Fibroblast of mammary gland (primary cell): Measurements from ENCODE around the gene SMKR1.

Source experiments
- DNase-seq: peaks from one replicate; pipeline ENCODE4 v3.0.0-alpha.2; 2010; ENCODE audit warnings: low read depth
- H3K4me3 ChIP-seq: 2 replicates; pipeline ENCODE4 v1.5.1; 2011; ENCODE audit warnings: low read depth, mild to moderate bottlenecking, low read length, moderate library complexity; ENCODE audit not compliant: control insufficient read depth
- TF ChIP-seq, protein P1 (sequence below): conservative IDR thresholded peaks from 2 replicates; pipeline ENCODE4 v1.5.1; 2011; ENCODE audit warnings: low read depth, low read length, inconsistent platforms; ENCODE audit not compliant: control insufficient read depth, insufficient read depth

The SMKR1 gene

DNA sequence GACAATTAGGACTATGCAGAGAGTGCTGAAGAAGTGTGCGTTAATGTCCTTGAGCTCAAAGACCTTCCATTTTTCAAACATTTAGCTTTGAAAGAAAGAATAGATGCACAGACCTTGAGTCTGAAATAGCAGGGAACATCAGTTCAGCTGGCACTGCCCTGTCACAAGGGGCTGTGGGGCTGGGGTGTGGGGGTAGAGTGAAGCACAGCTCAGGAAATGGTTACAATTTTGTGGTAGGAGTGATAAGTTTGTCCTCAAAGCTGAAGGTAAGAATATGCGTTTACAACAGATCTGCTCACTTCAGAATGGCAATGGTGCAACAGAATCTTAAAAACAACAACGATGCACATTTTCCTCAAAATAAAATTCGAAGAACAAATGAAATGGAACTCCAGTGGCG is 33.6 kb downstream of the SMKR1 start:
- H3K4me3 ChIP-seq = no peak overlapping the region
- DNase-seq = no peak
- TF ChIP-seq, protein P1, sequence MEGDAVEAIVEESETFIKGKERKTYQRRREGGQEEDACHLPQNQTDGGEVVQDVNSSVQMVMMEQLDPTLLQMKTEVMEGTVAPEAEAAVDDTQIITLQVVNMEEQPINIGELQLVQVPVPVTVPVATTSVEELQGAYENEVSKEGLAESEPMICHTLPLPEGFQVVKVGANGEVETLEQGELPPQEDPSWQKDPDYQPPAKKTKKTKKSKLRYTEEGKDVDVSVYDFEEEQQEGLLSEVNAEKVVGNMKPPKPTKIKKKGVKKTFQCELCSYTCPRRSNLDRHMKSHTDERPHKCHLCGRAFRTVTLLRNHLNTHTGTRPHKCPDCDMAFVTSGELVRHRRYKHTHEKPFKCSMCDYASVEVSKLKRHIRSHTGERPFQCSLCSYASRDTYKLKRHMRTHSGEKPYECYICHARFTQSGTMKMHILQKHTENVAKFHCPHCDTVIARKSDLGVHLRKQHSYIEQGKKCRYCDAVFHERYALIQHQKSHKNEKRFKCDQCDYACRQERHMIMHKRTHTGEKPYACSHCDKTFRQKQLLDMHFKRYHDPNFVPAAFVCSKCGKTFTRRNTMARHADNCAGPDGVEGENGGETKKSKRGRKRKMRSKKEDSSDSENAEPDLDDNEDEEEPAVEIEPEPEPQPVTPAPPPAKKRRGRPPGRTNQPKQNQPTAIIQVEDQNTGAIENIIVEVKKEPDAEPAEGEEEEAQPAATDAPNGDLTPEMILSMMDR = no peak

DNA sequence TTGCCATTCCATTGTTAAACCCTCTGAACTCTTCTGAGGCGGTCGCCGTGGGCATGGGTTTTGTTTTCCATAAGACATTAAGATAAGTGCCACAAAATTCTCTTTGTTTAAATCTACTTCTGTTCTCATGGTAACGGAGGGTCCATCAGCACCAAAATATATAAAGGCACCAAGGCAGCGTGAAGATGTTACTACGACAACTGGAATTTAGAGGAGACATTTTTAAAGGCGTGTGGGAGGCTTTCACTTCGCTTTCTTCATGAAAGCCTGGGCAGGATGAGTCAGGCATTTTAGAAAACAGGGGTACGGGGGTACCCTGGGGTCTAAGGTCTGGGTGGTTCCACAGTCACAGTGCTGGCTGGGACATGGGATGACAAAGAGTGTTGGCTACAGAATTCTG is 34.0 kb downstream of the SMKR1 start:
- TF ChIP-seq, protein P1 = no peak
- no peak overlapping the region for H3K4me3 ChIP-seq
- no peak for DNase-seq

DNA sequence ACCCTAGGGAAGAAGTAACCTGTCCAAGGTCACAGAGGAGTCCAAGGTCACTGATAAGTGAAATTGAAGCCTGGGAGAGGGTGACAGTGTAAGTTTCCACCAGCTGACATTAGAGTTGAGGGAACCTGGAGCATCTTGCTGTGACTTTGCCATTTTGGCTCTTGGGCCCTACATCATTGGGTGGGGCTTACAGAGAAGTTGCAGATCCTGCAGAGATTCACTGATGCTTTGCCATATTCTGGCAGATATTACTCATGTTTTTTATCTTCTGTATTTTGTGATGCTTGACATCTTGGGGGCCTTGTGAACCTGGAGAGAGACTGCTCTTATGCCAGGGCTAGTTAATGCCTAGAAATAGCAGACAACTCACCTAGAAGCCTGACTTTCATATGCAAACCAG is 36.5 kb downstream of the SMKR1 start:
- TF ChIP-seq, protein P1 = no peak
- no peak for DNase-seq
- H3K4me3 ChIP-seq = no peak overlapping the region

DNA sequence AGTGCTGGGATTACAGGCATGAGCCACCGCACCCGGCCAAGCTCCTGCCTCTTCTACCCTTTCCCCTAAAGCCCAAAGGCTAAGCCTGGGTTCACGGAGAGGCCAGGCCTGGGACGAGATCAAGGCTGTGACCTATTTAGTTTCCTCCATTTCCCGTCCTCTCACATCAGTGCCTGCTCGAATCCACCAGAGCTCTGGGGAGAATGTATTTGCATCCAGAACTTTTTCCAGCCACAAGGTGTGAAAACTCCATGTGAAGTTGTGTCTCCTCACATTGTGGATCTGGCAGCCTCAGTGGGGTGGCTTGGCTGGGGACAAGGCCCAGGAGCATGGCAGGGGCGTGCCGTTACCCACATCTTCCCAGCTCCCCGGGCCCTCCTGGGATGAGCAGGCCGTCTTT is 38.0 kb downstream of the SMKR1 start:
- no peak overlapping the region for H3K4me3 ChIP-seq
- TF ChIP-seq, protein P1 = no peak
- DNase-seq = no peak

DNA sequence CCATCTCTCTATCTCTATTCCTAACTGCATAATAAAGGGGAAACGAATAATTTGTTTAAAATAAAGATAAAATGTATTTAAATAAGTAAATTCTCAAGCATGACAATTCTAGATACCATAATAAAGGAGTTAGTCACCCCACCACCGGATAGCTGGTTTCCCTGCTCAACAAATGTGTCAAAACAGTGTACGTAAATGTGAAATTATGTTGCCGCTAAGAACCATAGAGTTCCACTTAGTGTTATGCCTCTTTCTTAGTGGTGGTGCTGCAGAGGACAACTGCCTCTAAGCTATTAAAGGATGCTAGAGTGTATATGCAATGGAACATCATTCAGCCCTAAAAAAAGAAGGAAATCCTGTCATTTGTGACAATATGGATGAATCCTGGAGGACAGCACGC is 42.4 kb downstream of the SMKR1 start:
- DNase-seq = no peak
- H3K4me3 ChIP-seq = no peak overlapping the region
- TF ChIP-seq, protein P1 = no peak

DNA sequence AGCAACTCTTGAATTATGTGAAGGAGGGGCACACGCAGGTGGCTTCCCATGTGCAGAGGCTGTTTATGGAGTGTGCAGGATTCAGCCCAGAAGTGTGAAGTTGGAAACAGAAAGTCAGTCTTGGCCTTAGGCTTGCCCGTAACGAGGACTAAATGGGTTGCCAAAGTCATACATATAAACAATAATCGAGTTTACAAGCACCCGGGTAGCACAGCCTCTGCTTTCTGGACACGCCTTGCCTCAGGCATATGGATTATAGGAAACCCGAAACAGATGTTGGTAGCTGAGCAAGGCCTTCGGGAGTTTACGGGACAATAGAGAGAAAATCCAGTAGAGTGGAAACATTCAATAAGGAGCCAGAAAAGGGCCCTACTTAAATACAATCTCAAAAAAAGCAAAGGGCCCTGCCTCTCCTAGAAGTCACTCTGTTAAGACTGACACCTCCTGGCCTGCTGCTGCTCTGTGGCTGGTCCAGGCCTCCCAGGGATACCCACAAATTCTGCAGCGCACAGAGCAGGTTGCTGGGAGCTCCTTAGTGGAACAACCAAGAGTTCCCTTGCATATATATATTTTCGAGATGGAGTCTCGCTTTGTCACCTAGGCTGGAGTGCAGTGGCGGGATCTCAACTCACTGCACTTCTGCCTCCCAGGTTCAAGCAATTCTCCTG is 48.5 kb downstream of the SMKR1 start:
- TF ChIP-seq, protein P1 = no peak
- no peak overlapping the region for H3K4me3 ChIP-seq
- DNase-seq = no peak

DNA sequence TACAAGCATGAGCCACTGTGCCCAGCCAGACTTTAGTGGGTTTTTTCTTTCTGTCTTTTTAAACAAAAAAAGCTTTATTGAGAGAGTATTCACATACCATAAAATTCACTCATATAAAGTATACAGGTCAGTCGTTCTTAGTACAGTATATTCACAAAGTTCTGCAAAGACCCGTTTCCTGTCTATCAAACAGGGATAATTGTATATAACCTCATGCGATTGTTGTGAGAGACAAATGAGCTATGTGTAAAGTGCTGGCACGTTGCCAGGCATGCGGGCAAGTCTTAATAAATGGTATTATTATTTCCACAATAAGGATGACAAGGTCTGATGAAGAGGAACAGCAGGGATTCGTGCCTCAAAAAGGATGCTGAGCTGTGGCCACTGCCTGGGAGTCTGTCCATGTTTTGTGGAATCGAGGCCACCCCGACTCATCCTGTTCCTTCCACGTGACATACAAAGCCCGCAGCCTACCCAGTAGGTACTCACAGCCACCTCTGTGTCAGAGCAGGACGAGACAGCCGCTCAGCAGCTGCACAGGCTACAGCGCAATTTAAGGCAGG is 51.6 kb downstream of the SMKR1 start:
- no peak overlapping the region for H3K4me3 ChIP-seq
- peak; percentile 51 for DNase-seq
- TF ChIP-seq, protein P1 = no peak
